HG02798 (cell line): ENCODE data around the gene PLAAT2.

ENCODE experiments used
- ATAC-seq: cut with Tn5 transposase; IDR thresholded peaks from one replicate; pipeline ENCODE4 v1.9.1; 2021; ENCODE audit warnings: mild to moderate bottlenecking; ENCODE audit not compliant: unreplicated experiment, poor library complexity

PLAAT2 gene

GRCh38 chr11:63527667-63528066 is 35.5 kb downstream of the PLAAT2 start:
- no peak for ATAC-seq

GRCh38 chr11:63523151-63523550 is 40.0 kb downstream of the PLAAT2 start:
- ATAC-seq, result no peak

- ATAC-seq, result no peak
These were observed 41.3 kb downstream of the PLAAT2 start for GRCh38 chr11:63521896-63522295.

GRCh38 chr11:63520606-63521170 is 42.5 kb downstream of the PLAAT2 start:
- no peak for ATAC-seq

- no peak for ATAC-seq
These were observed 44.6 kb downstream of the PLAAT2 start for GRCh38 chr11:63518548-63518947.

GRCh38 chr11:63517156-63517555 is 46.0 kb downstream of the PLAAT2 start:
- ATAC-seq, result no peak

GRCh38 chr11:63516109-63516508 is 47.1 kb downstream of the PLAAT2 start:
- ATAC-seq, result no peak

- ATAC-seq, result no peak
These were observed 50.4 kb downstream of the PLAAT2 start for GRCh38 chr11:63512816-63513215.

GRCh38 chr11:63511048-63511748 is 52.0 kb downstream of the PLAAT2 start:
- no peak for ATAC-seq

GRCh38 chr11:63510360-63511047 is 52.7 kb downstream of the PLAAT2 start:
- ATAC-seq, result no peak

GRCh38 chr11:63508745-63509144 is 54.4 kb downstream of the PLAAT2 start:
- no peak for ATAC-seq

GRCh38 chr11:63508009-63508408 is 55.2 kb downstream of the PLAAT2 start:
- no peak for ATAC-seq

GRCh38 chr11:63507511-63507910 is 55.7 kb downstream of the PLAAT2 start:
- no peak for ATAC-seq

GRCh38 chr11:63506876-63507275 is 56.3 kb downstream of the PLAAT2 start:
- no peak for ATAC-seq

GRCh38 chr11:63505857-63506528 is 57.2 kb downstream of the PLAAT2 start, which contains the start of gene LGALS12:
Gene LGALS12 (plus strand): TSS chr11:63506084. CDS start chr11:63506459, 375 bp downstream.
- no peak for ATAC-seq

GRCh38 chr11:63504933-63505586 is 58.1 kb downstream of the PLAAT2 start:
- ATAC-seq, result no peak

GRCh38 chr11:63504054-63504453 is 59.1 kb downstream of the PLAAT2 start:
- ATAC-seq, result no peak

- ATAC-seq, result no peak
These were observed 59.7 kb downstream of the PLAAT2 start for GRCh38 chr11:63503492-63503891.
